Measurements from ENCODE around the gene ESYT2. TPM values are rescaled to one million over a fixed set of nuclear protein-coding genes. Genes with fewer than 3 reads are reported as not detected.

The ESYT2 gene
- total RNA-seq, 1 experiment from 2014 or later, result 39.0 TPM

DNA sequence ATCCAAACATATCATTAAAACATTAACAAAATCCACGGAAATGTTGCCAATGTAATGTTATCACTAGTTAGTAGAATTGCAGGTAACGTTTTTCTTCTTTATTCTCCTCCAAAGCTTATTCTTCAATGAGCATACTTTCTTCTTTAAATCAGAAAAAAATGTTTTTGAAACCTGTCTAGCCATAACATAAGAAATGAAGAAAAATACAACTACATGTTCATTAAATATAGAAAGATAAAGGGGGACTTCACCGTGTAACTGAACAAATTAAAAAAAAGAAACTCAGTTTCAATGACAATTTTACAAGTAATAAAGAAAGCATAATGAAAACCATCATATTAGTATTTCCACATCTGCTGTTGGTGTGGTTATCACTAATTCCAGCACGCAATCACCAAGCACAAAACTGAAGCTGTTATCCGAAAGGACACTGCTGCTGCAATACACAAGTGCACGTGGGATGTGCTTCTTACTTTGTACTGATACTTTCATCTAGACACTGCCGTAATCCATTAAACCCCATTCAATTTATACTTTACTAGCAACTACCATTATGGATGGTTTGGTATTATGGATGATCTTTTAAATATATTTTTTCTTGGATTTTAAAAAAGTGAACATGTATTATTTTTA, 9.6 kb downstream of the ESYT2 start:
- Histone ChIP-seq H4K91ac (ENCODE audit: insufficient read length, low read depth, low read length) (no peak overlapping the region), H3K27ac (ENCODE audit: insufficient read length, low read depth, low read length) (no peak overlapping the region), H3K4me2 (ENCODE audit: insufficient read depth, insufficient read length, low read length) (no peak overlapping the region), H2BK20ac (ENCODE audit: low read depth, low read length, poor library complexity, severe bottlenecking) (no peak overlapping the region), H2AFZ (ENCODE audit: low read length) (no peak overlapping the region), H4K5ac (ENCODE audit: insufficient read length, low read depth, low read length) (no peak overlapping the region), H4K20me1 (ENCODE audit: control insufficient read depth, insufficient read depth, insufficient read length) (no peaks in the 10 kb centered on the region), H3K9me3 (ENCODE audit: control insufficient read depth, low read depth, low read length) (no peaks in the 10 kb centered on the region), H3K79me2 (ENCODE audit: insufficient read depth, low read length) (peaks cover 17% of the 10 kb centered on the region; the same call in 1 of the 2 replicates), H3K23me2 (ENCODE audit: insufficient read length, low read depth, low read length, poor library complexity, severe bottlenecking) (no peaks in the 10 kb centered on the region), H3K9ac (ENCODE audit: extremely low read depth, insufficient read length, low read length) (no peak overlapping the region), H2BK12ac (ENCODE audit: insufficient read length, low read depth, low read length) (no peak overlapping the region), H3T11ph (ENCODE audit: low read length) (no peak overlapping the region), H3K79me1 (ENCODE audit: insufficient read depth, low read depth, low read length, poor library complexity, severe bottlenecking) (peaks cover 4% of the 10 kb centered on the region), H3K23ac (ENCODE audit: insufficient read length, low read depth, low read length) (no peak overlapping the region), H4K8ac (replicated peaks; ENCODE audit: insufficient read length, low read depth, low read length) (no peak overlapping the region), H3K56ac (ENCODE audit: insufficient read length, low read depth, low read length) (no peak overlapping the region), H3K27me3 (ENCODE audit: insufficient read depth, low read length) (no peaks in the 10 kb centered on the region; the same call in 1 of the 2 replicates), H2BK5ac (ENCODE audit: insufficient read length, low read length) (no peak overlapping the region), H2BK15ac (ENCODE audit: low read depth, low read length) (no peak overlapping the region), H3K4ac (ENCODE audit: low read depth, low read length) (no peak overlapping the region), H2BK120ac (ENCODE audit: low read depth, low read length, poor library complexity, severe bottlenecking) (no peak overlapping the region), H3K14ac (ENCODE audit: insufficient read depth, low read length) (no peak overlapping the region), H3K18ac (ENCODE audit: insufficient read length, low read depth, low read length) (no peak overlapping the region), H2AK5ac (ENCODE audit: insufficient read length, low read length) (no peak overlapping the region), H3K4me1 (ENCODE audit: insufficient read depth, low read length) (peaks cover 8% of the 10 kb centered on the region)
- no peak for DNase-seq
- TF ChIP-seq CTCF (conservative IDR thresholded peaks at IDR 0.05), result no peak
- H3K4me1 Mint-ChIP-seq, result peaks cover 65 to 66% of the 10 kb centered on the region in 2 experiments
- peak overlapping the region in 1 of 3 experiments; percentile 20; a peak in 1 of 7 replicates for H3K27ac Mint-ChIP-seq
- H3K36me3 Mint-ChIP-seq (ENCODE audit: insufficient read depth in 1 of 3, low read depth in 3 of 3), result peaks cover 0 to 6% (median 0%) of the 10 kb centered on the region in 3 experiments; a peak in 1 of 7 replicates
- H3K27me3 Mint-ChIP-seq (ENCODE audit: low read depth), result no peaks in the 10 kb centered on the region
- no CpG with 5 or more reads among the region's 7 CpGs for WGBS (ENCODE audit: extremely low coverage, insufficient read length, low lambda C conversion rate)
- H3K9me3 Mint-ChIP-seq, result no peaks in the 10 kb centered on the region
- H3K4me3 Mint-ChIP-seq, result no peak overlapping the region
